ENCODE data around the gene RBM33. TPM values are rescaled to one million over a fixed set of nuclear protein-coding genes. Genes with fewer than 3 reads are reported as not detected.
"Not testable (repeated sequence)": the region's sequence is repeated elsewhere in the genome, so short reads cannot be mapped to it uniquely, and the experiment has no call there.

RBM33 gene
- total and polyA plus RNA-seq, 2 donors, result 23.5 to 58.5 TPM

DNA sequence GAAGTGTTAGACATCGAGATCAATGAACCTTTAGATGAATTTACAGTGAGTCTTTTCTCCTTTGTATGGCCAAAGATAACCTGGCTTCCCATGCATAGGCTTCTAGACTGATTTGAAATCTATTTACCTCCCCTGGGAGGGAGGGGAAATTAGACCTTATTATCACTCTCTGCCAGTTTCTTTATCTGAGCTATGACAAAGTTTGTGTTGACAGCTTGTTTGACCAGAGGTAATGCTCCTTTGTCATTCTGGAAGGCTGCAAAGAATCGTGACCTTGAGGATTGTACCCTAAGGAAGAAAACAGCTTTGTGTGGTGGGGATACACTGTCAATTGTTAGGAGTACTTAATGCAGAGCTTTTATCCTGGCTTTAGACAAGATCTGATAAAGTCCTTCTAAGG lies 36.4 kb downstream of the RBM33 start:
- 94% methylated on average over 2 of the region's 2 CpGs for WGBS
- Histone ChIP-seq H3K9me3 (ENCODE audit: control insufficient read depth in 2 of 2, insufficient read depth in 1 of 2, low read length in 1 of 2) (no peaks in the 10 kb centered on the region), H3K27me3 (ENCODE audit: control insufficient read depth in 2 of 2, insufficient read depth in 1 of 2, low read length in 1 of 2) (no peaks in the 10 kb centered on the region), H3K27ac (ENCODE audit: low read depth in 1 of 2, low read length in 1 of 2) (no peak overlapping the region), H3K4me3 (ENCODE audit: low read length in 2 of 2) (no peak overlapping the region), H3K36me3 (ENCODE audit: control insufficient read depth in 2 of 2, insufficient read depth in 2 of 2, low read length in 1 of 2) (peaks cover 30 to 55% of the 10 kb centered on the region in 2 donors), H3K4me1 (ENCODE audit: control insufficient read depth in 2 of 2, insufficient read depth in 2 of 2, low read length in 2 of 2) (peaks cover 0 to 4% of the 10 kb centered on the region in 2 donors)
- DNase-seq (ENCODE audit: low read depth in 6 of 9, low spot score in 9 of 9), result no peak

DNA sequence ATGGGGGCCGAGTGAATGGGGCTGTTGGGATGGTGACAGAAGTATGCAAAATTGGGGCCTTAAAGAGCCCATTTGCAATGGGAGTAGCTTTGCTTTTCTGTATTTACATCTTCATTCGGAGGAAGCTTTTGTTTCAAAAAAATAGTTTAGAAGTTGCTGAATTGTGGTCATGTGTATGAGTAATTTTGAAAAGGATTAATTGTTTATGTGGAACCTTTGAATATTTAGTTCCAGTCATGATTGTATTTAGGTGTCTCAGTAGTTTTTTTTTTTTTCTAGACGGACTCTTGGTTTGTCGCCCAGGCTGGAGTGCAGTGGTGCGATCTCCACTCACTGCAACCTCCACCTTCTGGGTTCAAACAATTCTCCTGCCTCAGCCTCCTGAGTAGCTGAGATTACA lies 37.2 kb downstream of the RBM33 start:
- no peak overlapping the region for H3K4me3 ChIP-seq (ENCODE audit: low read length in 2 of 2)
- no peaks in the 10 kb centered on the region for H3K9me3 ChIP-seq (ENCODE audit: control insufficient read depth in 2 of 2, insufficient read depth in 1 of 2, low read length in 1 of 2)
- no peaks in the 10 kb centered on the region for H3K27me3 ChIP-seq (ENCODE audit: control insufficient read depth in 2 of 2, insufficient read depth in 1 of 2, low read length in 1 of 2)
- no peak for DNase-seq (ENCODE audit: low read depth in 6 of 9, low spot score in 9 of 9)
- peaks cover 0 to 4% of the 10 kb centered on the region in 2 donors for H3K4me1 ChIP-seq (ENCODE audit: control insufficient read depth in 2 of 2, insufficient read depth in 2 of 2, low read length in 2 of 2)
- H3K36me3 ChIP-seq (ENCODE audit: control insufficient read depth in 2 of 2, insufficient read depth in 2 of 2, low read length in 1 of 2), result peaks cover 32 to 55% of the 10 kb centered on the region in 2 donors
- H3K27ac ChIP-seq (ENCODE audit: low read depth in 1 of 2, low read length in 1 of 2), result no peak overlapping the region
- WGBS, result 98% methylated on average over 5 of the region's 5 CpGs

DNA sequence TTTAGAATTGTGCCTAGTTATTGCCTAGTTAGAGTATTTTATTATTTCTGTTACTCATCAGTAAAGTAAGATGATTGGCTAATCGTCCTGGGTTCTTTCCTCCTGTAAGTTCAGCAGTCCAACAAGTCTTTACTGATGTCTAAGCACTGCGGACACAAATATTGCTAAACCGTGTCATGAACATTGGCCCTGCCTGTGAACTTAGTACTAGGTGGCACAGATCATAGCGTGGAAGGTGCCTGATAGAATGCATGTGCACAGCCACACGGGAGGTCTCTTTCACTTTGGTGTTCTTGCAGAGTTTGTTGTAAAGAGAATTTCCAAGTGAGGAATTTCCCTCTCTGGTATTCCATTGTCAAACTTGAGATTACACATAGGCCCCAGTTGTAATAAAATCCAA lies 38.0 kb downstream of the RBM33 start:
- 97% methylated on average over 5 of the region's 5 CpGs for WGBS
- Histone ChIP-seq H3K36me3 (ENCODE audit: control insufficient read depth in 2 of 2, insufficient read depth in 2 of 2, low read length in 1 of 2) (peaks cover 32 to 55% of the 10 kb centered on the region in 2 donors), H3K27me3 (ENCODE audit: control insufficient read depth in 2 of 2, insufficient read depth in 1 of 2, low read length in 1 of 2) (no peaks in the 10 kb centered on the region), H3K4me1 (ENCODE audit: control insufficient read depth in 2 of 2, insufficient read depth in 2 of 2, low read length in 2 of 2) (peaks cover 0 to 4% of the 10 kb centered on the region in 2 donors), H3K9me3 (ENCODE audit: control insufficient read depth in 2 of 2, insufficient read depth in 1 of 2, low read length in 1 of 2) (no peaks in the 10 kb centered on the region), H3K4me3 (ENCODE audit: low read length in 2 of 2) (no peak overlapping the region), H3K27ac (ENCODE audit: low read depth in 1 of 2, low read length in 1 of 2) (no peak overlapping the region)
- DNase-seq (ENCODE audit: low read depth in 6 of 9, low spot score in 9 of 9), result no peak

DNA sequence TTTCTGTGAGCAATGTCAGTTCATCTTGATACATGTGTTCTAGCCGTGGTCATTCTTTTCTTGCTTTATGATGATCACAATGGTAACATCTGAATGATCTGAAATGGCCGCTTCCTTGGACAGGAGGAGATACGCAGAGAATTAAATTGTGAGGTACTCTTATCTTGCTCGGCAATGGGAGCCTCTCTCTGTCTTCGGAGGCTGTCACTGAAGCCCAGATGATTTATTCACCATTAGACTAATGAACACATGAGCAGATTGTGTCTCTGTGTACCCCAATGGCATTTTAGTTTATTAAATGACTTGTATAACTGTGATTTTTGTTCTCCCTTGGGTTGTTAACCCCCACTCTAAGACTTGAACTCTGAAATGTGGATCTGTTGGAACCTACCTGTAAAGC lies 38.6 kb downstream of the RBM33 start:
- Histone ChIP-seq H3K4me3 (ENCODE audit: low read length in 2 of 2) (no peak overlapping the region), H3K27ac (ENCODE audit: low read depth in 1 of 2, low read length in 1 of 2) (no peak overlapping the region), H3K36me3 (ENCODE audit: control insufficient read depth in 2 of 2, insufficient read depth in 2 of 2, low read length in 1 of 2) (peaks cover 32 to 55% of the 10 kb centered on the region in 2 donors), H3K27me3 (ENCODE audit: control insufficient read depth in 2 of 2, insufficient read depth in 1 of 2, low read length in 1 of 2) (no peaks in the 10 kb centered on the region), H3K9me3 (ENCODE audit: control insufficient read depth in 2 of 2, insufficient read depth in 1 of 2, low read length in 1 of 2) (no peaks in the 10 kb centered on the region), H3K4me1 (ENCODE audit: control insufficient read depth in 2 of 2, insufficient read depth in 2 of 2, low read length in 2 of 2) (peaks cover 0 to 4% of the 10 kb centered on the region in 2 donors)
- DNase-seq (ENCODE audit: low read depth in 6 of 9, low spot score in 9 of 9), result no peak
- 98% methylated on average over 5 of the region's 5 CpGs for WGBS

GRCh38 chr7:155683714-155684113 lies 39.3 kb downstream of the RBM33 start:
- no peaks in the 10 kb centered on the region for H3K9me3 ChIP-seq (ENCODE audit: control insufficient read depth in 2 of 2, insufficient read depth in 1 of 2, low read length in 1 of 2)
- H3K27me3 ChIP-seq (ENCODE audit: control insufficient read depth in 2 of 2, insufficient read depth in 1 of 2, low read length in 1 of 2), result no peaks in the 10 kb centered on the region
- peaks cover 32 to 52% of the 10 kb centered on the region in 2 donors for H3K36me3 ChIP-seq (ENCODE audit: control insufficient read depth in 2 of 2, insufficient read depth in 2 of 2, low read length in 1 of 2)
- whole genome bisulfite sequencing, result 99% methylated on average over 4 of the region's 4 CpGs
- H3K4me3 ChIP-seq (ENCODE audit: low read length in 2 of 2), result no peak overlapping the region
- no peak overlapping the region for H3K27ac ChIP-seq (ENCODE audit: low read depth in 1 of 2, low read length in 1 of 2)
- peaks cover 0 to 4% of the 10 kb centered on the region in 2 donors for H3K4me1 ChIP-seq (ENCODE audit: control insufficient read depth in 2 of 2, insufficient read depth in 2 of 2, low read length in 2 of 2)
- DNase-seq (ENCODE audit: low read depth in 6 of 9, low spot score in 9 of 9), result no peak

- Histone ChIP-seq H3K4me1 (ENCODE audit: control insufficient read depth in 2 of 2, insufficient read depth in 2 of 2, low read length in 2 of 2) (peaks cover 0 to 4% of the 10 kb centered on the region in 2 donors), H3K27ac (ENCODE audit: low read depth in 1 of 2, low read length in 1 of 2) (no peak overlapping the region), H3K4me3 (ENCODE audit: low read length in 2 of 2) (no peak overlapping the region), H3K36me3 (ENCODE audit: control insufficient read depth in 2 of 2, insufficient read depth in 2 of 2, low read length in 1 of 2) (peaks cover 26 to 49% of the 10 kb centered on the region in 2 donors), H3K9me3 (ENCODE audit: control insufficient read depth in 2 of 2, insufficient read depth in 1 of 2, low read length in 1 of 2) (no peaks in the 10 kb centered on the region), H3K27me3 (ENCODE audit: control insufficient read depth in 2 of 2, insufficient read depth in 1 of 2, low read length in 1 of 2) (no peaks in the 10 kb centered on the region)
- whole genome bisulfite sequencing, result 94% methylated on average over 5 of the region's 5 CpGs
- DNase-seq (ENCODE audit: low read depth in 6 of 9, low spot score in 9 of 9), result no peak
Observed at GRCh38 chr7:155684543-155684942, 40.1 kb downstream of the RBM33 start.

GRCh38 chr7:155685070-155685790 lies 40.8 kb downstream of the RBM33 start:
- DNase-seq (ENCODE audit: low read depth in 6 of 9, low spot score in 9 of 9), result peak in 3 of 9 donors; percentile 6 to 36 (median 13)
- Histone ChIP-seq H3K4me3 (ENCODE audit: low read length in 2 of 2) (no peak overlapping the region), H3K4me1 (ENCODE audit: control insufficient read depth in 2 of 2, insufficient read depth in 2 of 2, low read length in 2 of 2) (peaks cover 0 to 4% of the 10 kb centered on the region in 2 donors), H3K27me3 (ENCODE audit: control insufficient read depth in 2 of 2, insufficient read depth in 1 of 2, low read length in 1 of 2) (no peaks in the 10 kb centered on the region), H3K36me3 (ENCODE audit: control insufficient read depth in 2 of 2, insufficient read depth in 2 of 2, low read length in 1 of 2) (peaks cover 24 to 47% of the 10 kb centered on the region in 2 donors), H3K9me3 (ENCODE audit: control insufficient read depth in 2 of 2, insufficient read depth in 1 of 2, low read length in 1 of 2) (no peaks in the 10 kb centered on the region), H3K27ac (ENCODE audit: low read depth in 1 of 2, low read length in 1 of 2) (no peak overlapping the region)
- WGBS, result 74% methylated on average over 12 of the region's 12 CpGs

DNA sequence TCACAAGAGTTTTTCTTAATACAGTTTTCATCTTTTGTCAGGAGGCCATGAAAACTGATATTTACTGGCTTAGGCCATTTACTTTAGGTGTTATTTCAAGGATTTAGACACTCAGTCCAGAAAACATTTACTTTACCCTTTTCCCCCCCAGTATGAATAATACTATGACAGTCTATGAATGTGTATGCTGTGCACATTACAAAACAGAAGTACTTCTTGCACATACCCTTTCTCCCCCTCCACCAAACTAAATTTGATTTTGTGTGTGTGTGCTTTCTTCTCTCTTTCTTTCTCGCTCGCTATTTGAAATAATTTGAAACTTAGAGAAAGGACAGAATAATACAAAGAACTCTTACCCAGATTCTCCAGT lies 41.3 kb downstream of the RBM33 start:
- DNase-seq (ENCODE audit: low read depth in 6 of 9, low spot score in 9 of 9), result no peak
- Histone ChIP-seq H3K4me1 (ENCODE audit: control insufficient read depth in 2 of 2, insufficient read depth in 2 of 2, low read length in 2 of 2) (peaks cover 0 to 4% of the 10 kb centered on the region in 2 donors), H3K27ac (ENCODE audit: low read depth in 1 of 2, low read length in 1 of 2) (no peak overlapping the region), H3K9me3 (ENCODE audit: control insufficient read depth in 2 of 2, insufficient read depth in 1 of 2, low read length in 1 of 2) (no peaks in the 10 kb centered on the region), H3K27me3 (ENCODE audit: control insufficient read depth in 2 of 2, insufficient read depth in 1 of 2, low read length in 1 of 2) (no peaks in the 10 kb centered on the region), H3K4me3 (ENCODE audit: low read length in 2 of 2) (no peak overlapping the region), H3K36me3 (ENCODE audit: control insufficient read depth in 2 of 2, insufficient read depth in 2 of 2, low read length in 1 of 2) (peaks cover 19 to 42% of the 10 kb centered on the region in 2 donors)
- WGBS, result 92% methylated on average over 2 of the region's 2 CpGs

DNA sequence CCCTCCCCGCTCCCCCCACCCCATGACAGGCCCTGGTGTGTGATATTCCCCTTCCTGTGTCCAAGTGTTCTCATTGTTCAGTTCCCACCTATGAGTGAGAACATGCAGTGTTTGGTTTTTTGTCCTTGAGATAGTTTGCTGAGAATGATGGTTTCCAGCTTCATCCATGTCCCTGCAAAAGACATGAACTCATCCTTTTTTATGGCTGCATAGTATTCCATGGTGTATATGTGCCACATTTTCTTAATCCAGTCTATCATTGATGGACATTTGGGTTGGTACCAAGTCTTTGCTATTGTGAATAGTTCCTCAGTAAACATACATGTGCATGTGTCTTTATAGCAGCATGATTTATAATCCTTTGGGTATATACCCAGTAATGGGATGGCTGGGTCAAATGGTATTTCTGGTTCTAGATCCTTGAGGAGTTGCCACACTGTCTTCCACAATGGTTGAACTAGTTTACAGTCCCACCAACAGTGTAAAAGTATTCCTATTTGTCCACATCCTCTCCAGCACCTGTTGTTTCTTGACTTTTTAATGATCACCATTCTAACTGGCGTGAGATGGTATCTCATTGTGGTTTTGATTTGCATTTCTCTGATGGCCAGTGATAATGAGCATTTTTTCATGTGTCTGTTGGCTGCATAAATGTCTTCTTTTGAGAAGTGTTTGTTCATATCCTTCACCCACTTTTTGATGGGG lies 42.3 kb downstream of the RBM33 start:
- not testable (repeated sequence) for H3K4me3 ChIP-seq (ENCODE audit: low read length in 2 of 2); H3K27me3 ChIP-seq (ENCODE audit: control insufficient read depth in 2 of 2, insufficient read depth in 1 of 2, low read length in 1 of 2); H3K4me1 ChIP-seq (ENCODE audit: control insufficient read depth in 2 of 2, insufficient read depth in 2 of 2, low read length in 2 of 2); H3K9me3 ChIP-seq (ENCODE audit: control insufficient read depth in 2 of 2, insufficient read depth in 1 of 2, low read length in 1 of 2); DNase-seq (ENCODE audit: low read depth in 6 of 9, low spot score in 9 of 9); H3K27ac ChIP-seq (ENCODE audit: low read depth in 1 of 2, low read length in 1 of 2)
- peaks cover 17 to 33% of the 10 kb centered on the region in 2 donors for H3K36me3 ChIP-seq (ENCODE audit: control insufficient read depth in 2 of 2, insufficient read depth in 2 of 2, low read length in 1 of 2)
- WGBS, result 50% methylated on average over 2 of the region's 2 CpGs
